Measurements from ENCODE around the gene TMC6.
A peak's percentile ranks its signal among the peaks of the same experiment; 100 is the strongest.
"Not testable (repeated sequence)": the region's sequence is repeated elsewhere in the genome, so short reads cannot be mapped to it uniquely, and the experiment has no call there.

The TMC6 gene

DNA sequence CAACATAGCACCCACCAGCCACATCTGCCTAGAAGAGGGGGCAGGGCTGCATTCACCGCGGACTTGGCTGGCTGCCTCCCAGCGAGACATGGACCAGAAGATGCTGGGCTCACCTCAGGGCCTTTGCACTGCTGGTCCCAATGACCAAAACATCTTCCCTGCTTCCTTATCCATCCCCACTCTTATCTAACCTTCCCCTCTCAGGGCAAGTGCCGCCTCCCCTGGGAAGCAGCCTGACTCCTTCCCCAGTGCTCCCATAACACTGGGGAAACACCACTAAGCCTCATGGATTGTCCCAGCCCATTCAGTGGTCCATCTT lies 5.7 kb downstream of the TMC6 start:
- DNase-seq = no peak

DNA sequence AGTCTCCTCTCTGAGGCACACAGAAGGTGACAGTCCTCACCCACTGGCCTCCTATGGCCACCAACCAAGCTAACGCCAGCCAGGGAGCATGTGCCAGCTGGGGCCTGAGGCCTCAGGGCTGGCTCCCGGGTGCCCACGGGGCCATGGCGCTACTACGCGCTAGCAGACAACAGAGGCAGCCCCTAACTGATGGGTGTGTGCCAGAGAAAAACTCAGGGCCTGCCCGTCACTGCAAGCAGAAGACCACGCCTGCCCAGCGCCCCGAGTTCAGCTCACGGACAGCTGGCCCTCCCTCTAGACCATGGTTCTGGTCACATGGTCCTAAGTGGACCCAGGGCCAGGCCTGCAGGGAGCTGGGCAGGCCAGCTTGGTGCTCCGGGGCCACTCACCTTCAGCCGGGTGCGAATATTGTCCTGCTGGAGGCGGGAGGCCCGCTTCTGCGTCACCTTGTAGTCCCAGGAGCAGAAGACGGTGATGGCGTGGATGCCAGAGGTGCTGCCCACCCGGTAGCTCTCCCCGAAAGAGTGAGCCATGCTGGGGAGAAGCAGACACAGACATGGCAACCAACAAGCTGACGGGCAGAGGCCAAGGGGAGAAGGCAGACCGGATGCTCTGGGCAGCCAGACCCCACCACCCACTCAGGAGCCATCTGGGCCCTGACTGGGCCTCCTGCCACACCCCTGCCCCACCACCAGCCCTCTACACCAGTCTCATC lies 6.2 kb downstream of the TMC6 start:
- DNase-seq = no peak

DNA sequence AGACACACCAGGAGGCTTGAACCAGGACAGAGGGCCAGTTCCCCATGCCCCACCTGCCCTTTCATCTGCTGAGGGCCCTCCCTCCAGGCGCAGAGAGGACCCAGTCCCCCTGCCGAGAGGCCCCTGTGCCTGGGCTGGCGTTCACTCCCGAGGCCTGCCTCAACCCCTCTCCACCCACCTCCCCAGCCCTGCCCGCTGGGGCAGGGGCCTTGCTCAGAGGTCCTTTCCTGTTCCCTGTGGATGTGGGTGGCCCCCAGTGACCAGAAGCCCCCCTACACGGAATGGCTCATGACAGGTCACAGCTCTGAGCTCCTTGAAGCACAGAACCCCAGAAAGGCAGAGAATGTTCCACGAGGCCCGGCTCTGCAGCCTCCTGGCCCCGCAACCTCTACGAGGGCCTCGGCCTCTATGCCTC lies 6.7 kb downstream of the TMC6 start:
- peak; percentile 35 for DNase-seq

DNA sequence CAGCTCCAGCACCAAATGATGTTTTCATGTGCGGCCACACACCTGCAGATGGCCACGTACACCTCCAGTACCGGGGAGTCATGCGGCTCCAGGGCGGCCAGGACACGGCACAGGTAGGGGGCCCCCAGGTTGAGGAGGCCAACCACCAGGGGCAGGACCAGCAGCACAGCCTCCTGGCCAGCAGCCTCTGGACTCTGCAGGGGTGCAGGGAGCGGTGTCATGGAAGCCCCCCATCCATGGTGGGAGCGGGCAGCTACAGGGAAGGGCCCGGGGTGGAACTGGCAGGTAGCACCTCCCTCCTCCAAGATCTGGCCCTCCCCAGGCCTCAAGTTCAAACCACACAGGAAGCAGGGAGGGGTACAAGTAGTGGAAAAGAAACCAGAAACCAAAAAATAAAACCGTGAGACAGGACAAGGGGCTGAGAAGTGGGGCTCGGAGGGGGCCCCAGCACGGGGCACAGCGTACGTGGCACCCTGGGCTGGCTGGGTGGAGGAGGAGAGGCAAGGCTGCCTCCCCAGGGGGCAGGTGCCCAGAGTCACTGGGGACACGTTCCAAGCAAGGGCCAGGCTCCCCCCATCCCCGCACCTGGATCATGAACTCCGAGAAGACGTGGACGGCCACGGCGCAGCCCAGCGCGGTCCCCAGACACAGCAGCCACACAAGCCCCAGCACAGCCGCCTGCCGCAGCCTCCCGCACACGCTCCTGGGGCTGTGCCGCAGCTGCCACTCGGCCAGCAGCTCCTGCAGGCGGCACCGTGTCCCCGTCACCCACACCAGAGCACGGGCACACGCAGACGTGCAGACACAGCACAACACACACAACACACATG lies 7.4 kb downstream of the TMC6 start:
- peak; percentile 60 for DNase-seq

DNA sequence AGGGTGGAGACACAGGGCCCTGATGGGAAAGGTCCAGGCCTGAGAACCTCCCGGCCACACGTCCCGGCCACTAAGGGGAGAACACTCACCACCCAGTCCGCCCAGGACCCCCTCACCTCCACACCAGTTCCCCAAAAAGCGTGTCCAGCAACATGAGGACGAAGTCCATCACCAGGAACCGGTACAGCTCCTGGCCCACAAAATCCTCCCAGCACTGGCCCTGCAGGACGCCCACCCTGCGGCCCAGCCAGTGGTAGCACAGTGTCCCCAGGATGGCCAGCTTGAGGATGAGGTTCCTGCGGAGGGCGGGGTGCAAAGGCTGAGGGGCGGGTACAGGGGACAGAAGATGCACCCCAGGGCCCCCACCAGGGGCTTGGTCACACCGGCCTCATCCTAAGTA lies 8.0 kb downstream of the TMC6 start:
- no peak for DNase-seq

DNA sequence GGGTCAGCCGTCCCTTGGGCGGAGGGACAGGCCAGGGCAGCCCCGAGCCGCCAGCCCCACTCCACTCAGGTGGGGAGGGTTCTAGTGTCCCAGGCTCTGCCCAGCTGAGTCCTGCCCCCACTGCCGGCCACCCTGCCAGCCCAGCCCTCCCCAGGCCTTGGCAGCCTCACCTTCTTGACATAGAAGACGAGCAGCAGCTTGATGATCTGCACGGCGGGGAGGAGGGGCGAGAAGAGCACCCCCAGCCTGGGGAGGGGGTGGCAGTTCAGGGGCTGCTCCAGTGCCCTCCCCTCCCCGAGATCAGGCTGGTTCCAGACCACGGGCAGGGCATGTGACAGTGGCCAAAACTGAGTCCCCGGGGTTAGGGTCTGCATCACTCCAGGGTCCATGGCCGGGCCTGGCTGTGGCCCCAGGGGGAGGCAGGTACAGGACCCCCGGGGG lies 9.7 kb downstream of the TMC6 start:
- DNase-seq = no peak

DNA sequence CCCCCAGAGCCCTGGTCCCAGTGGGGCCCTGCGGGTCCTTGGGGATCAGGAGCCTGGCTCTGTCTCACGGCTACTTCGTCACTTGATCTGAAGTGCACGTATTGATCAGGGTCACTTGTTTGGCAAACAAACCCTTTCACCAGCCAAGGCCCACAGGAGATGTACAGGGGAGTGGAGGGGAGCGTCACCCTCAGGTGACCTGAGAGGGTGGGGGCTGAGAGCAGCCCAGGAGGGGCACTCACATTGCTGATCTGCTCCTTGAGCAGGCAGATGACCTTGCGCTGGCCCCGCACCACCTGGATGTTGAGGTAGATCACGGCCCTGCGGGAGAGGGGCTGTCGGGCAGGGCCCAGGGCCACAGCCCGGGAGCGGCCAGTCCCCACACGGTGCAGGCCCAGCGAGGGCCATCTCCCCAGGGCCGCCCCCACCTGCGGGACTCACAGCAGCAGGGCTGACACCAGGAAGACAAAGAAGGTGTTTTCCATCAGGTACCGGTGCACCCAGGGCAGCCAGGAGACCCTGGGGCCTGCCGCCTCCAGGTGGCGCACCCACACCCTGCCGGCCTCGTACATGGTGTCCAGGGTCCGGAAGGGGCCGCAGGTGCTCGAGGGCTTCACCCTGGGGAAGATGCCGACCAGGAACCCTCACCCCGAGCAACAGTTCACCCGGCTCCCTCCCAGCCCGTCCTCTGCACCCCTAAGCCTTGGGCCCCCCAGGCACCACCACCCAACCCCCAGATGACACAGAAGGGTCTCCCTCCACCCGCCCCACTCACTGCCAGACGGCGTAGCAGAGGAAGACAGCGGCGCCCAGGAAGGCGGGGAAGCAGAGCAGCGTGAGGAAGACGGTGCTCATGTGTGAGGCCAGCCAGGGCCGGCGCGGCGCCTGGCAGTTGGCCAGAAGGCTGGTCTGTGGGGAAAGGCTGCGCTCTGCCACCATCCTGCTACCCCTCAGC lies 11.3 kb downstream of the TMC6 start:
- no peak for DNase-seq

DNA sequence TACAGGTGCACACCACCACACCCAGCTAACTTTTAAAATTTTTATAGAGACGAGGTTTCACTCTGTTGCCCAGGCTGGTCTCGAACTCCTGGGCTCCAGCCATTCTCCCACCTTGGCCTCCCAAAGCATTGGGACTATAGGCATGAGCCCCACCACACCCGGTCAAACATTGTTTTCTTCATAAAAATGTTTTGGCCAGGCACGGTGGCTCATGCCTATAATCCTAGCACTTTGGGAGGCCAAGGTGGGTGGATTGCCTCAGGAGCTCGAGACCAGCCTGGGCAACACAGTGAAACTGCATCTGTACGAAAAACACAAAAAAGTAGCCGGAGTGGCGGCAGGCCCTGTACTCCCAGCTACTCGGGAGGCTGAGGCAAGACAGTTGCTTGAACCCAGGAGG lies 12.1 kb downstream of the TMC6 start:
- DNase-seq = no peak

DNA sequence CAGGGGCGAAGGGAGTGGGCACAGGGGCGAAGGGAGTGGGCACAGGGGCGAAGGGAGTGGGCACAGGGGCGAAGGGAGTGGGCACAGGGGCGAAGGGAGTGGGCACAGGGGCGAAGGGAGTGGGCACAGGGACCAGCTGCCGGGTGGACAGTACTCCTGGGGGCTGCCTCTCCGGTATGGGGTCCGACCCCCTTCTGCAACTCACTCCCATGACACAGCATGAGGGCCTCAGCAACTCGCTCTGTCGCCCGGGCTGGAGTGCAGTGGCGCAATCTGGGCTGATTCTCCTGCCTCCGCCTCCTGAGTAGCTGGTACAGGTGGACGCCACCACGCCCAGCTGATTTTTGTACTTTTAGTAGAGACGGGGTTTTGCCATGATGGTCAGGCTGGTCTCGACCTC lies 12.8 kb downstream of the TMC6 start:
- DNase-seq = not testable (repeated sequence)

DNA sequence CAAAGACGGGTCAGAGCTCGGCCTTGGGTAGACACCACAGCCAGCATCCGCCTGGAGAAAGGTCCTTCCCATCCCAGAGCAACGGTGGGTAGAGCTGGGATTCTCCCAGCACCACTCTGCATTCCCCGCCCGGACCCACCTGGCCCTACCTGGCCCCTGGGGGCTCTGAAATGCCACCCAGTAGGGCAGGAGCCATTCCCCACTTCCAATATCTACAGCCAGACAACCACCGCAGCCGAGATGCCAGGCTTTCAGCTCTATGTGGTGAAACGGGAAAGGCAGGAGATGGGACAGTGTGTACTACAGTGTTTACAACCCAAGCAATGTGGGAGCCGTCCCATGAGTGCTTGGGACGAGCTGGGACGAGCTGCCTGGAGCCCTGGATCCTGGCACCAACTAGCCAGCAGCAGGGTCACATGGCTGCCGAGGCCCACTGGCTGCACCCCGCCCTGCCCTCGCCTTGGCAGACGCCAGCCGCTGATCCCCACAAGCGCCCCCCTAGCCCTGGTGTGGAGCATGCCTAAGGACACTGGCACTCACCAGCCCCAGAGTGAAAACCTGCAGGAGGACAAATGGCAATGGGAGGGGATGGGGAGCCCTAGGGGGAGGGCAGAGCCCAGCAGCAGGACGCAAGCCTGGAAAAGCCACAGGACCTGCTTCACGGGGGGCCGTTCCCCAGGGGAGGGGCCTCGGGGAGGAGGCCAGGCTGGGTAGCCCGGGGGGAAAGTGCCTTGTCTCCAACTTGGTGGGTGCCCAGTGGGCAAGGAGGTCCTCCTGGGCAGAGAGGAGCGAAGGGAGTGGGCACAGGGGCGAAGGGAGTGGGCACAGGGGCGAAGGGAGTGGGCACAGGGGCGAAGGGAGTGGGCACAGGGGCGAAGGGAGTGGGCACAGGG lies 13.5 kb downstream of the TMC6 start:
- DNase-seq = no peak

DNA sequence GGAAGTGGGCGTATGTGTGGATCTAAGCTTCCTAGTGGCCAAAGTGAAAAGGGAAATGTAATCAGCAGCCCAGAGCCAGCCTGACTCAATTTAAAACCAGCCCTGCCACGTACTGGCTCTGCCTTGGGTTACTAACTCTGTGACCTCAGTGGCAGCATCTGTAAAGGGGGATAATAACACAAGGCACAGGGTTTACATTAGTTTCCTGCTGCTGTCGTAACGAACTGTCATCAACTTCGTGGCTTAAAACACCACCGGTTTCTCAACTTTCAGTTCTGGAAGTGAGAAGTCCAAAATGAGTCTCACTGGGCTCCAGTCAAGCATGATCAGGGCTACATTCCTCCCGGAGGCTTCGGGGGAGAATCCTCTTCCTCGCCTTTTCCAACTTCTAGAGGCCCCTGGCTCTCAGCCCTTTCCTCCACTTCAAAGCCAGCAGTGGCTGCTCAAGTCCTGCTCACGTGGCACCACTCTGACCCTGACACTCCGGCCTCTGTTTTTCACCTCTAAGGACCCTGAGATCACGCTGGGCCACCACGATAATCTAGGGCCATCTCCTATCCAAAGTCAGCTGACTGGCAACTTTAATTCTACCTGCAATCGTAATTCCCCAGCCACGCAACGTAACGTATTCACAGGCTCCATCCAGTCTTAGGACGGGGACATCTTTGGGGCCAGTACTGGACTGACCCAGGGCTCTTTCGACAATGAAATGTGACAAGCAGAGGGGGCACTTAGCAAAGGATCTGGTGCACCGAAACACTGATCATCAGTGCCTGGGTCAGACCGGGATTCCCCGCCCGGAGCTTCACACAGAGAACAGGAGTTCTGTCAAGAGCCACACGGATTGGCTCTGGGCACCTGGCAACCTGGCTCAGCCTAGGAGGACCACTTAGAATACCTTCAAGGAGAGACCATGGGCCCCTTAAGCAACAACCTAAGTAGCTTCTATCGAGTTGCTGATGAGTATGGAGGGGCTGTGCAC lies 14.5 kb downstream of the TMC6 start:
- no peak for DNase-seq

DNA sequence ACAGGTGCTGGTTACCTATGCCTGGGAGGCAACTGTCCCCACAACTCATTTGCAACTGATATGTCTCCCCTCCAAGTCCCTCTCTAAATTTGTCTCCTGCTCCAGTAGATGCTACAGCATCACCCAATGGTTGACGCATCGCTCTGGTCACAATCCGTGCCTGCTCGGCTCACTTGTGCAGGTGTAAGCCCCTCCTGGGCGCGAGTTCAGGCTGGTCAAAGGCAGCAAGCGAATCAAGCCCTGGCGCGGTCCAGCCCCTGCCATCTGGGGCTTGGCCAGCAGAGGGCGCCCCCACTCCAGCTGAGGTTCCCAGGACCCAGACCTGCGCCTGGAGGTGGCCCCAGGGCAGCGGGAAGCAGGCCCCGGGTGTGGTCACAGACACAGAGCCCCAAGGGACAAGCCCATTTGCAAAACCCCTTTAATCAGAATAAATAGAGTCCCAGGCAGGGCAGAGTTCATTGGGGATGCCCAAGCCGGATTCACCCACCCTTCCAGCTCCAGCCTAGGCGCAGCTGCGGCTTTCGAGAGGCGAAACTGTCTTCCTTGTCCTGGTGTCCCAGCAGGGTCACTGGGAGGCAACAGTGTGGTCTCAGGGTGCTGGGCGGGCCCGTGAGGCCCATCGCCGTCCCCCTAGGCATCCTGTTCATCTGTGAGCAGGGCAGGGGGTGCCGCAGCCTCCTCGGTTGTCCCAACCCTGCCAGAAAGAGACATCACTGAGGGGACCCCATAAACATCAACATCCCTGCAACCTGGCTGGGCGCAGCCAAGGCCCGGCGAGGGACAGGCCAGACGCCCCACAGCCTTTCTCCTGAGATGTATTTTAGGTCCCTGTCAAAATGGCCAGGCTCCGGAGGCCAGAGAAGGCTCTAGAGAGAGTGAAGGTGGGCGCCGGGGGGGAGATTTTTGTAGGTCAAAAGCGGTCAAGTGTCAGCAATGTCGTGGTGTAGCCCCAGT lies 15.8 kb downstream of the TMC6 start:
- peak; percentile 65 for DNase-seq

DNA sequence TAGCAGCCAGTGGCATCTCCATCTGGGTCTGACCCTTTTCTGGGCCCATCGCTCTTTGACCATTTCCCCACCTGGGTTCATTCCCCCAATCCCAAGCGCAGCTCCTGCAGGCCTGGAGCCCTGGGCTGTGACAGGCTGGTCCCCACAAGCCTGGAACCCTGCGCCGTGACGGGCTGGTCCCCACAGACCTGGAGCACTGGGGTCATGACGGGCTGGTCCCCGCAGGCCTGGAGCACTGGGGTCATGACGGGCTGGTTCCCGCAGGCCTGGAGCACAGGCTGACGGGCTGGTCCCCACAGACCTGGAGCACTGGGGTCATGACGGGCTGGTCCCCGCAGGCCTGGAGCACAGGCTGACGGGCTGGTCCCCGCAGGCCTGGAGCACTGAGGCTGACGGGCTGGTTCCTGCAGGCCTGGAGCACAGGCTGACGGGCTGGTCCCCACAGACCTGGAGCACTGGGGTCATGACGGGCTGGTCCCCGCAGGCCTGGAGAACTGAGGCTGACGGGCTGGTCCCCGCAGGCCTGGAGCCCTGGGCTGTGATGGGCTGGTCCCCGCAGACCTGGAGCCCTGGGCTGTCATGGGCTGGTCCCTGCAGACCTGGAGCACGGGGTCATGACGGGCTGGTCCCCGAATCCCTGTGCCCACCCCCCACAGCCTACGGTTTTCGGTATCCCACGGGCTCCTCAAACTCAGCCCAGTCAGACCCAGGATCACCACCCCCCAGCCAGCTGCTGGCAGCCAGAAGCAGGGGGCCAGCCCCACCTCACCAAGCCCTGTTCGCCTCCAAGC lies 16.6 kb downstream of the TMC6 start:
- DNase-seq = no peak

DNA sequence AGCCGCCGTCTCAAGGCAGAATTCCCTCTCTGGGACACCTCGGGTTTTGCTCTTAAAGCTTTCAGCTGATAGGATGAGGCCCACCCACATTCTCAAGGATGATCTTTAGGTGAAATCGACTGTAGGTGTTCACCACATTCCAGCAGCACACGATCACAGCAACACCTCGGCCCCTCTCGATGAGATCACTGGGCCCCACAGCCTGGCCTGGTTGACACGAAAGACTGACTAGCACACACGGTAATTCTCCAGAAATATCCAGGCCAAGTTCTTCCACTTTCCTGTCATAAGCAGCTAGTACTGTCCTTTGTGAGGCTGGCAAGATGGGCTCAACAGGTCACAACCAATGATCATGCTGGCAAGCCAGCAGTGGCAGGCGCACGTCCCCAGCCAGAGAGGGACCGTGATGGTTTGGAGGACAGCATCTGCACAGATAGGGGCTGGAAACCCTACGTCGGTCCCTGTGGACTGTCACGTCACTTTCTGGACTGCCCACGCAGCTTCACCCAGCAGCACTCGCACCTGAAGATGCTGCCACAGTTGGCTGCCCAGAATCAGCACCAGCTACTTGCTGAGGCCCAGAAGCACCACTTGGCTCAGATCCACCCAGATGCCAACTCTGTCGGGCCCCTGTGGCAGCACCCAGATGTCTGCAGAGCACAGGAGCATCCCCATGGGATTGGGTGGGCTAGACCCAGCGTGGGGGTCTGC lies 17.4 kb downstream of the TMC6 start:
- no peak for DNase-seq

DNA sequence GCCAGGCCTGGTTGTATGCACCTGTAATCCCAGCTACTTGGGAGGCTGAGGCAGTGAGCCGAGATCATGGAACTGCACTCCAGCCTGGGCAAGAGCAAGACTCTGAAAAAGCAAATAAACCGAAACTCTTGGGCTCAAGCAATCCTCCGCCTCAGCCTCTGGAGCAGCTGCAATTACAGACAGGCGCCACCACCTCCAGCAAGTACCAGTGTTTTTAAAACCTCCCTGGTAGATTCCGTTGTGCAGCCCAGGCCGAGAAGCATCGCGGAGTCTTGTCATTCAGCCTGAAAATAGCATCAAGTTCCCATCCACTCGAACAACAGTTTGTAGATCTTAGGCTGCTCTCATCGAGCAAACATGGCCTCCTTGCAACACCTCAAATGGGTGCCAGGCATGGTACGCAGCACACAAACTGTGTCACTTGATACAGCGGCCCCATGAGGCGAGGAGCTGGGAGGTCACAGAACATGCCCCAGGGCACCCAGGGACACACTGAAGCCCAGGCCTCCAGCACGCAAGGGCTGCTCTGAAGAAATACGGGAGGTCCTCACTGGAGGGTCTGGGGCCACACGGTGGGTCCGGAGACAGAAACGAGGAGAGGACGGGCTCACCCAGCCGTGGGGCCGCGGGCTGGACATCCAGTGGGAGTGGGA lies 18.1 kb downstream of the TMC6 start:
- no peak for DNase-seq

DNA sequence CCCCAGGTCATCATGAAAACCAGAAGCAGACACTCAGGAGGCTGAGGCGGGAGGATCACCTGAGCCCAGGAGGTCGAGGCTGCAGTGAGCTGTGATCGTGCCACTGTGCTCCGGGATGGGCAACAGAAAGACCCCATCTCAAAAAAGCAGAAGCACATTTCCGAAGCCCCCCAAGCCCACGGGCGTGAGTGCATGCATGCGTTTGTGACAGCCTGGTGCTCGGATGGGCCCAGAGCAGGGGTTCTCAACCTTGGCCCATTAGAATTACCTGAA lies 19.1 kb downstream of the TMC6 start:
- DNase-seq = no peak

DNA sequence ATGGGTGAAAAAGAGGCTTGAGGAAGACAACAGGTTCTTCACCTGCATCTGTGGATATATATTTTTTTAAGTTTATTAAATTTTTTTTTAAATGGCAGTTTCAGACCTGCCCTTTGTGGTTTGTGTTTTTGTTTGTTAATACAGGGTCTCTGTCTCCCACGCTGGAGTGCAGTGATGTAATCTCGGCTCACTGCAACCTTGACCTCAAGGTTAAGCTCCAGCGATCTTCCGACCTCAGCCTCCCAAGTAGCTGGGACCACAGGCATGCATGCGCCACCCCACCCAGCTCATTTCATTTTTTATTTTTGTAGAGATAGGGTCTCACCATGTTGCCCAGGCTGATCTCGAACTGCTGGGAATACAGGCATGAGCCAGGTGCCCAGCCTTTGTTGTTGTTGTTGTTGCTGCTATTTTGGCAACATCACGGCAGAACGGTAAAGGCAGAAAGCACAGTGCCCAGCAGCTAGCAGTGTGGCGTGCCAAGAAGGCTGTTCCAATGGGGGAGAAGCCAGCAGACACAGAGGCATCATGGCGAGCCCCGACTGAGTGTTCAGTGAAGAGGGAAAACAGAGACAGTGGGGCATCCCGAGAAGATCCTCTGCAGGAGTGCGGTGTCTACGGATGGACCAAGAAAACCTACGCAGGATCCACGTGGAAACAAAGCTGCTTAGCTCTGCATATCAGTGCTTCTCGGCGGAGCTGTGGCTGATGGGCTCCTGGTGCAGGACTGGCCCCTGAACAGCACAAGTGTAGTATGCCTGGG lies 19.6 kb downstream of the TMC6 start:
- no peak for DNase-seq

Data from activated effector memory CD4-positive, alpha-beta T cell treated with Interleukin-2 at 50 U/mL for 16 hours (primary cell).